HL-60 (cell line): ENCODE data around the gene ATG4D.

Experiments
- DNase-seq, 2 experiments: peaks; one replicate each; pipeline ENCODE4 v3.0.0-alpha.2; 2010 to 2020; ENCODE audit warnings: low read depth in 1 of 2, low spot score in 1 of 2
- H3K27ac ChIP-seq: fragments of 250-450 bp; sonication (Bioruptor Pico); replicated peaks from 2 replicates; pipeline ENCODE4 v1.5.1; 2020; ENCODE audit warnings: mild to moderate bottlenecking, moderate library complexity
- H3K27me3 ChIP-seq: fragments of 250-450 bp; sonication (Bioruptor Pico); 2 replicates; pipeline ENCODE4 v1.5.1; 2021; ENCODE audit warnings: mild to moderate bottlenecking, moderate library complexity; ENCODE audit not compliant: insufficient read depth, poor library complexity, severe bottlenecking
- H3K4me3 ChIP-seq: replicated peaks from 2 replicates; pipeline ENCODE4 v1.5.1; 2011; ENCODE audit warnings: mild to moderate bottlenecking, control low read depth, low read length; ENCODE audit not compliant: insufficient read depth
- CTCF ChIP-seq: IDR thresholded peaks from one replicate; pipeline ENCODE4 v1.5.1; 2011; ENCODE audit warnings: low read length, control low read depth, inconsistent platforms; ENCODE audit not compliant: insufficient read depth
- GABPA ChIP-seq: IDR thresholded peaks from 2 replicates; pipeline ENCODE4 v1.6.1; 2012; ENCODE audit warnings: low read depth
- POLR2AphosphoS5 ChIP-seq: IDR thresholded peaks from 2 replicates; pipeline ENCODE4 v1.6.1; 2012; ENCODE audit warnings: low read depth
- SPI1 ChIP-seq: IDR thresholded peaks from 2 replicates; pipeline ENCODE4 v1.6.1; 2012; ENCODE audit warnings: low read depth, mild to moderate bottlenecking, borderline replicate concordance
- TF ChIP-seq, protein P1 (sequence below): IDR thresholded peaks from 2 replicates; pipeline ENCODE4 v1.6.1; 2012; ENCODE audit warnings: low read depth; ENCODE audit not compliant: insufficient replicate concordance

Gene ATG4D

DNA sequence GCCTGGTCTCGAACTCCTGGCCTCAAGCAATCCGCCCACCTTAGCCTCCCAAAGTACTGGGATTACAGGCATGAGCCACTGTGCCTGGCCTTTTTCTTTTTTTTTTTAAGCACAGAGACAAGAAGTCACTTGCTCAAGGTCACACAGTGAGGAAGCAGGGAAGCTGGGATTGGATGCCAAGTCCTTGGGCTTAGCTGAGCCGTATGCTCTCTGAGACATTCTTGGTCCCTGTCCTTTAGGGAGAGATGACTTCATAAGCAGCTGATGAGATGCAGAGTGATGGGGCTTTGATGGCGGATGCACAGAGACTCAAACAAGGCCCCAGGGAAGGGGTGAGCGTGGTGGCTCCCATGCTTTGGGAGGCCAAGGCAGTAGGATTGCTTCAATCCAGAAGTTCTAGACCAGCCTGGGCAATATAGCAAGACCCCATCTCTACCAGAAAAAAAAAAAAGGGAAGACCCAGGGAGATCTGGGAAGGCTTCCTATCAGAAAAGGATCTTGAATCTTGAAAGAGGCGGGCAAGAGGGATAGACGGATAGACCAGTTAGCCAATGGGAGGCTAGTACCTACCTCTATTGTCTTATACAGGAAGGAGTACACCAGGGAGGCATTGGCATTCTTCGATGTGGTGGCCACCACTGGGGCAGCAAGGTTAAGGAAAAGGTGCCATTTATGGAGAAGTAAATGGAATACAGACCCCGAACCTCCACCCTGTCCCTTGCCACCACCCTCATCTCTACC, 39.5 kb downstream of the ATG4D start:
- no peak for DNase-seq

DNA sequence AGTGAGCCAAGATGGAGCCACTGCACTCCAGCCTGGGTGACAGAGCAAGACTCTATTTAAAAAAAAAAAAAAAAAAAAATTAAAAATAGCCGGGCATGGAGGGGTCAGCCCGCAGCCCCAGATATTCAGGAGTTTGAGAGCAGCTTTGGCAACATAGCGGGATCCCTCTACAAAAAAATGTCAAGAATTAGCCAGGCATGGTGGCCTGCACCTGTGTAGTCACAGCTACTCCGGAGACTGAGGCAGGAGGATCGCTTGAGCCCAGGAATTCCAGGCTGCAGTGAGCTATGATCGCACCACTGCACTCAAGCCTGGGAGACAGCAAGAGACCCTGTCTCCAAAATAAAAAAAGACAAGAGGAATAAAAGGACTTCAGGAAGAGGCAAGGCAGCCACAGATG, 42.7 kb downstream of the ATG4D start:
- no peak overlapping the region for H3K4me3 ChIP-seq
- H3K27ac ChIP-seq, result no peak overlapping the region
- TF ChIP-seq, protein P1, sequence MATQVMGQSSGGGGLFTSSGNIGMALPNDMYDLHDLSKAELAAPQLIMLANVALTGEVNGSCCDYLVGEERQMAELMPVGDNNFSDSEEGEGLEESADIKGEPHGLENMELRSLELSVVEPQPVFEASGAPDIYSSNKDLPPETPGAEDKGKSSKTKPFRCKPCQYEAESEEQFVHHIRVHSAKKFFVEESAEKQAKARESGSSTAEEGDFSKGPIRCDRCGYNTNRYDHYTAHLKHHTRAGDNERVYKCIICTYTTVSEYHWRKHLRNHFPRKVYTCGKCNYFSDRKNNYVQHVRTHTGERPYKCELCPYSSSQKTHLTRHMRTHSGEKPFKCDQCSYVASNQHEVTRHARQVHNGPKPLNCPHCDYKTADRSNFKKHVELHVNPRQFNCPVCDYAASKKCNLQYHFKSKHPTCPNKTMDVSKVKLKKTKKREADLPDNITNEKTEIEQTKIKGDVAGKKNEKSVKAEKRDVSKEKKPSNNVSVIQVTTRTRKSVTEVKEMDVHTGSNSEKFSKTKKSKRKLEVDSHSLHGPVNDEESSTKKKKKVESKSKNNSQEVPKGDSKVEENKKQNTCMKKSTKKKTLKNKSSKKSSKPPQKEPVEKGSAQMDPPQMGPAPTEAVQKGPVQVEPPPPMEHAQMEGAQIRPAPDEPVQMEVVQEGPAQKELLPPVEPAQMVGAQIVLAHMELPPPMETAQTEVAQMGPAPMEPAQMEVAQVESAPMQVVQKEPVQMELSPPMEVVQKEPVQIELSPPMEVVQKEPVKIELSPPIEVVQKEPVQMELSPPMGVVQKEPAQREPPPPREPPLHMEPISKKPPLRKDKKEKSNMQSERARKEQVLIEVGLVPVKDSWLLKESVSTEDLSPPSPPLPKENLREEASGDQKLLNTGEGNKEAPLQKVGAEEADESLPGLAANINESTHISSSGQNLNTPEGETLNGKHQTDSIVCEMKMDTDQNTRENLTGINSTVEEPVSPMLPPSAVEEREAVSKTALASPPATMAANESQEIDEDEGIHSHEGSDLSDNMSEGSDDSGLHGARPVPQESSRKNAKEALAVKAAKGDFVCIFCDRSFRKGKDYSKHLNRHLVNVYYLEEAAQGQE, result no peak
- TF ChIP-seq SPI1, result no peak
- TF ChIP-seq POLR2AphosphoS5, result no peak
- TF ChIP-seq CTCF, result no peak
- peaks cover 5% of the 10 kb centered on the region for H3K27me3 ChIP-seq
- DNase-seq, result no peak

More for the DNA sequence above, 39.5 kb downstream of the ATG4D start:
- H3K4me3 ChIP-seq, result no peak overlapping the region
- H3K27ac ChIP-seq, result no peak overlapping the region
- no peak for TF ChIP-seq POLR2AphosphoS5
- no peak for TF ChIP-seq SPI1
- TF ChIP-seq CTCF, result no peak
- TF ChIP-seq, protein P1, result no peak
- TF ChIP-seq GABPA, result no peak
- peaks cover 5% of the 10 kb centered on the region for H3K27me3 ChIP-seq

- no peak within 1 kb of the TSS for H3K4me3 ChIP-seq
- no peak for DNase-seq
- no peak for TF ChIP-seq GABPA
- no peak for TF ChIP-seq CTCF
- TF ChIP-seq POLR2AphosphoS5, result no peak
- TF ChIP-seq SPI1, result no peak
These were observed 43.5 kb downstream of the ATG4D start, which contains the start of gene AP1M2 for GRCh38 chr19:10587022-10587838. TSS of gene AP1M2 (minus strand) at chr19:10587312. CDS start at chr19:10587231, 81 bp downstream.

More at GRCh38 chr19:10587022-10587838, 43.5 kb downstream of the ATG4D start, which contains the start of gene AP1M2:
- Histone ChIP-seq H3K27ac (no peak within 1 kb of the TSS), H3K27me3 (peaks cover 5% of the 10 kb centered on the region)
